SKM-1 treated with dmso at 0.1 percent for 144 hours (cell line): ENCODE data around the gene CRELD2.

Experiments
- DNase-seq: peaks from one replicate; lab custom pipeline; 2025; ENCODE audit not compliant: unreplicated experiment; lab: John Stamatoyannopoulos, UW

CRELD2 gene

GRCh38 chr22:49955581-49956417, 37.4 kb downstream of the CRELD2 start:
- no peak for DNase-seq

- DNase-seq = no peak
Observed at GRCh38 chr22:49956418-49956770, 38.0 kb downstream of the CRELD2 start.

- DNase-seq = no peak
Observed at GRCh38 chr22:49956914-49957825, 38.7 kb downstream of the CRELD2 start.

DNA sequence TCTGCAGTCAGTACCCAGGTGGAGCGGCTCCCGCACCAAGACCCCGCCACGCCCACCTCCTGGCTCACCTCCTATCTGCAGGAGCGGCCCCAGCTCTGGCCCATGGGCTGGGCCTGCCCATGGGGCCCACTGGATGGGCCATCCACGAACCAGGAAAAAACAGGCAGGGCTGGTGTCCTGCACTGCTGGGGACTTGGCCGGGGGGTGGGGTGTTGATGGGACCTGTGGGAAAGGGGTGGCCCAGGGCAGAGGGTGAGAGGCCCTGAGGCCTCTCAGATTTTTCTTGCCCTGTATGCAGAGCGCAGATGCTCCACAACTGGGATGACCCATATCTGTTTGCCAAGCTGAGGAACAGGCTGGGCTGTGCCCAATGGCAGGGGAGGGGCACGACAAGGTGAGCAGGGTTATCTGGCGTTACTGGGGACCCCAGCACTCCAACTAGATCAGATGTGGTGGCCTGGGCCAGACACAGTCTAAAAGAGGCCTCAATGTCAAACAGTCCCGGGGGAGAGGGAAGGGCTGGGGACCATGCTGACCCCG, 39.5 kb downstream of the CRELD2 start:
- DNase-seq = no peak

DNA sequence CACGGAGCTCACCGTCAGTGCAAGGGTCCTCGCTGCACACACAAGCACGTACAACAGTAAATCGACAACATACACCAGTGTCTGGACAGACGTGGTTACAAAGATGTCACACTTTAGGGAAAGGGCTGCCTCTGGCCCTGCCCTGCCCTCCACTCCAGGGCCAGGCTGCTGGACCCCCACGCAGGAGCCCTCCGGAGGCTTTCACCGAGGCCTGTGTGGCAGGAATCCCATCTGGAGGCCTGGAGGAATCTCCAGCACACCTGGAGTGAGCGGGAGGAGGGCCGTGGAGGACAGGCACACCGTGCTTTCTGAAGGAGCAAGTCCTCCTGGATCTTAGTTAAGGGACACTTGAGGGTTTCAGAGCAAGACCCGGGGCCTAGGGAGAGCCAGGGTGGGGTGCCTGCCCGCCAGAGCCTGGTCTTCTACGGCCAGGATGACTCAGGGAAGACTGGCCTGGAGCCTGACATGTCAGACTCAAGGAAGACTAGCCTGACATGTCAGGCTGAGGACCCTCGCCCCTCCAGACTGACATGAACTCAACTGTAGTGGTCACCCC, 40.0 kb downstream of the CRELD2 start:
- DNase-seq = no peak

DNA sequence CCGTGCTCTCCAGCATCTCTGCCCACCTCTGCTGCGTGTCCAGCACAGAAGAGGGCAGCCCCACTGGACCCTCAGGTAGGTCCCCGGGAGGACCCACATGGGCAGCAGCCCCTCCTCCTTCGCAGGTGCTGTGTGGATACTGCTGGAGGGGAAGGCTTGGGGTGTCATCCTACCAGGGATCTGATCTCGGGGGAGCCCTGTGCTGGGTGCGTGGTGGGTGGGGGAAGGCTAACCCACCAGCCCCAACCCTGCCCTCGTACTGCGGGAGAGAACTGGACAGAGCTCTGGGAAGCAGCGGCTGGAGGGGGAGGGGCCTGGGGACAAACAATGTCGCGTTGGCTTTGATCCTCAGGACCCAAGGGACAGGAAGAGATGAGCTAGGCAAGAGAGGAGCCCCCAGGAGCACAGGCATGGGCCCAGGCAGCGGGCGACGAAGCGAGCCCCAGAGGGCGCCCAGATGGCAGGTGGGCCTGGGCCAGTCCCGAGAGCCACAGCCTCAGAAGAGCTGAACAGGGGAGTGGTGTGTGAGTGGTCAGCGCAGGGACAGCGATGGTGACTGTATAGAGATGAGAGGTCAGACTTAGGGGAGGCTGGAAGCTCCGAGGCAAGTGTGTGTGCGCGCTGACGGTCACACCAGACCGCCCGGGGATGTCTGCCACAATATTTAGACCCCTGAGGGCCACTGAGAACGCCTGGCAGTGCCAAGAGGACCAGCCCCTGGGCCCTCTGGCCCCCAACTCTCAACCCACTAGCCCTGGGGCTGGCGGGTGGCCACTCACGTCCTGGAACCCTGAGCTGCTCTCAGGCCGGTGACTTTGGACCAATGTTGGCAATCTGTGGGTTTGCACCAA, 40.7 kb downstream of the CRELD2 start:
- DNase-seq = no peak

DNA sequence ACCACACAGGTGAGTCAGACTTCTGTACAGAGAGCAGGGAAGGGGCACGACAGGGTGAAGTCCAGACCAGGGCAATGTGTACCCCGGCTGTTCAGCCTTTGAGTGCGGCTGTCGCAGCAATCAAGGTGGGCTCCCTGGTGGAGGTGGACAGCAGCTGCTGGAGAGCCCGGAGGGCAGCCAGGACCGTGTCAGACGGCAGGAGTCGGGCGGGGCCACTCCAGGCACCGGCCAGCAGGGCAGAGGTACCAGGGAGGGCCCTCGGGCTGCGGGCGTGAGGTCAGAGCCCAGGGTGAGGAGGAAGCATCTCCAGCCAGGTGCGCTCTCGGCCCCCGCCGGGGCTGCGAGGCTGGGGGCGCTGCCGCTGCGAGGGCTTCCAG, 41.3 kb downstream of the CRELD2 start:
- DNase-seq = no peak

GRCh38 chr22:49960159-49961004, 41.9 kb downstream of the CRELD2 start, which contains the start of gene PIM3:
Gene PIM3 (plus strand): TSS chr22:49960772. CDS start chr22:49960948, 176 bp downstream.
- peak; percentile 97 for DNase-seq

GRCh38 chr22:49961005-49961600, 42.7 kb downstream of the CRELD2 start:
- DNase-seq = no peak

- DNase-seq = no peak
Observed at GRCh38 chr22:49961601-49962011, 43.2 kb downstream of the CRELD2 start.

DNA sequence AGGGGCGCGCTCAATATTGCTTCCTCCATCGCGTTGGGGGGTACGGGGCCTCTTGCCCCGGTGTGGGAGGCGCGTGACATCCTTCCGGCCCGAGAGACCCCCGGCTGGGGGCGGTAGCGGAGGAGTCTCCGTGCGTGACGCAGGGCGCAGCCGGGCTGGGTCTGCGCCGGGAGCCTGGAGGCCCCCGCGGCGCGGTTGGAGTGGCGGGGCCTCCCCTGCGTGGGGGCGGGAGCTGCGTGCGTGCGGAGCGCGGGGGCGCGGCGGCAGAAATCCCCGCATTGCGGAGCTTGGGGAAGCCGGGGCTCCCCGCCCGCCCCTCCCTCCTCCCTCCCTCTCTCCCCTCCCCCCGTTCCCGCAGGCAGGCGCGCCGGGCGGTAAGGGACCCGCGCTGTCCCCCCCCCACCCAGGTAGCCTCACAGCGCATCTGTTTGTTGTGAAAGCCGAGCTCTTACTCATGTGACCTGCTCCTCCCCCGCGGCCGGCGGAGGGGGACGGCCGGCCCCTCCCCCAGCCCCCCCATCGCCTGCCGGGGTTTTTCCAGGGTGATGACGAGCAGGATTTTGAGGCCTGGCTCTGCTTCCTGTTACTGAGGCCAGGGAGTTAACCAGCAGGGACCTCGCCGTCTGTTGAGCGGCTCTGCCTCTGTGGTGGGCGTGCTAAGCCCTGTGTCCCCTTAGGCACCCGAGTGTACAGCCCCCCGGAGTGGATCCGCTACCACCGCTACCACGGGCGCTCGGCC, 43.7 kb downstream of the CRELD2 start:
- peak; percentile 34 for DNase-seq

GRCh38 chr22:49962751-49963646, 44.6 kb downstream of the CRELD2 start:
- DNase-seq = no peak

GRCh38 chr22:49963647-49964026, 45.2 kb downstream of the CRELD2 start:
- no peak for DNase-seq

DNA sequence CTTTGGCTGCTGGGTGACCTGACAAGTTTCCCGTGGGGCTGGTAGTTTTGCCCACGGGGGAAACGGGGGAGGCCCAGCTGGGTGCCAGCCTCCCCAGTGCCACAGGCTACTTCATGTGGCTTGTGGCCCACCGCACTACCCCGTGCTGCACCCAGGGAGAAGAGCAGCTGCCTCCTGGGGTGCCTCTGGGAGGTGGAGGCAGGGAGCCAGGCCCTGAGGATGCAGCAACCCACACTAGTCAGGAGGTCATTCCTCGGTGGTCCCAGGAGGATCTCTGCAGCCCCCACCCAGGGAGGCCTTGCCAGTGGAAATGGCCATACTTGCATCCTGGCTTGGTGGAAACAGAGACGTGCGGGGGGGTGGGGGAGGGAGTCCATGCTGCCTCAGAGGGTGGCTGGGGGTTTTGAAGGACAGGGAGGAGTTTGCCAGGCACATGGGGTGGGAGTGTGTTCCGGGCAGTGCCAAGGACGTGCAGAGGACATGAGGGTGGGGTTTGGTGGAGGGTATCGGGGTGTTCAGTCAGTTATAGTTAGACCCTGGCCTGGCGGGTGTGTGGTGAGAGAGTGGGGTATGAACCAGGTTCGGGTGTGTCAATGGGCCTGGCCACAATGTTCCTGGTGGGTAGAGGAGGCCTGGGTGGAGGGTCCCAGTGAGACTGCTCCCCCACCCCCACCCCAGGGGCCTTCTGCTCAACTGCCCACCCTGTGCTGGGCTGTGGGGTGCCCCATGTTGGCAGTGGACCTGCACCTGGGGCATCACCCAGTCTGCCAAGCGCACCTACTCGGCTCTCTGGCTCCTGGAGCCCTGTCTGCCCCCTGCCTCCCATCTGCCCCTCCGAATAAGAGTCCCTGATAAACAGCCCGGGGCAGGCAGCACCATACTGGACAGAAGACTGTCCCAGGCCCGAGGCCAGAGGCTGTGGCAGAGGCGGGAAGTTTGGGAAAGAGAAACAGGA, 46.0 kb downstream of the CRELD2 start:
- no peak for DNase-seq

DNA sequence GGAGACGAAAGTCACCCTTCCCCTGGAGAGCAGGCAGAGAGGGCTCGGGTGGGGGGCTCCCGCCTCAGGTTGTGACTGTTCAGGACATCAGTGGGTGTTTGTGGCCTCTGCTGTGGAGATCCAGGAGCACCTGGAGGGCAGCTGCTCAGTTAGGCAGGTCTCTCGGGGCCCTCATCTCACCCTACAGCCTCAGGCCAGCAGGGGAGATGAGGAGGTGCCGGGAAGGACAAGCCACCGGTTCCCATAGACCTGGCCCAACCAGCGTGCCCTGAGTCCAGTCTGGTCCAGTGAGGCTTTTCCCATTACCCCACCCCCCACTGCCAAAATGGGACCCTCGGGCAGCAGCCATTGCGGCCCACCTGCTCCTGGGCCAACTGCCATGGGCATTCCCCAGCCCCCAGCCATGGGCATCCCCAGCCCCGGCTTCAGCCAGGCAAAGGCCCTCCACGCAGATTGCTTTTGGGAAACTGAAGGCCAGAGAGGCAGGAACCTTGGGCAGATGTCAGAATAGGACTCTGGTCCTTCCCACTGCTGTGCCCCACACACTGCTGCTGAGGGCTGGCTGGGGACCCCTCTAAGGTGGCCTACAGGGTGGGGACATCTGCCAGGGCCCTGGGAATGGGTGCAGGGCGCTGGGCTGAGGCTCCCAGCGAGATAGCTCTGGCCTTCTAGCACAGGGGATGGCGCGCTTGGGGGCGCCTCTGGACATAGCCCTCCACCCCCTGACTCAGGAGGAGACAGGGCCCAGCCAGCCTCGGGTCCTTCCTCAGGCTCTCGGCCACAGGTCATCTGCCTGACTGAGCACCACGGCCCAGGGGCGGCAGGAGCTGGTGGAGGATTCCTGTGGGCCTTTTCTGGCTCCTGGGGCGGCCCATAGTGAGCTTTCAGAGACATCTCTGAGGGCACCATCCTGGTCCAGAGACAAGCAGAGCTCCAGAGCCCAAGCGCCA, 46.9 kb downstream of the CRELD2 start:
- DNase-seq = no peak
